MM.1S (cell line): Measurements from ENCODE around the gene REN.

Source experiments
- CTCF ChIP-seq: fragments of 300-600 bp; sonication (generic); IDR thresholded peaks from 2 replicates; pipeline ENCODE4 v1.5.1; 2016; ENCODE audit warnings: antibody characterized with exemption, low read length, mixed read lengths
- EZH2 ChIP-seq: fragments of 300-600 bp; sonication (generic); optimal IDR thresholded peaks from 2 replicates; pipeline ENCODE3; 2017; ENCODE audit warnings: low read depth, mild to moderate bottlenecking, antibody characterized with exemption, low read length, mixed read lengths
- EZH2phosphoT487 ChIP-seq: fragments of 300-600 bp; sonication (generic); IDR thresholded peaks from 2 replicates; pipeline ENCODE4 v1.6.1; 2018; ENCODE audit warnings: antibody characterized with exemption, low read length

GRCh38 chr1:204132718-204133117, 33.4 kb downstream of the REN start:
- TF ChIP-seq CTCF (no peak), EZH2phosphoT487 (no peak), EZH2 (no peak)
